OCI-LY3 (cell line): ENCODE measurements around the gene TFDP1.

Experiments used
- EZH2phosphoT487 ChIP-seq: fragments of 200-600 bp; shearing (Covaris generic); IDR thresholded peaks from 2 replicates; pipeline ENCODE4 v1.6.1; 2018; ENCODE audit warnings: antibody characterized with exemption, mixed run types, low read depth
- TF ChIP-seq, protein P1 (sequence below): fragments of 200-600, 300-600 bp; sonication (generic); IDR thresholded peaks from 2 replicates; pipeline ENCODE4 v1.5.1; 2014; ENCODE audit warnings: antibody characterized with exemption, low read length, low read depth

DNA sequence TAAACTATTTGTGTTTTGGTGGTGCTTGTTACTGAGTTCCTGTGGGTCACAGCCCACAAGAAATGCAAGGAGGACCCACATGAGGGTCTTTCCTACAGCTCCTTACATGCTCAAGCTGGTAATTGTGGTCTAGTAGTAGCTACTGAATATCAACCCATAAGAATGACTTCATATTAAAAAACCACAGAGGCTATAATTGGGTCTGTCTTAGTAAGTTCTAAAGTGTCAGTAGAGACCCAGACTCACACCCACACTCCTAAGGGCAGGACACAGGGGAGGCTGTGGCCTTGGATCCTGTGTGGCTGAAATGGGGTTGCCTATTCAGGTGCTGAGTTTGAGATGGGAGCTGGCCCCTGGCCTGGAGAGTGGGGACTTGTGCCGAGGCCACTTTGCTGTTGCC is 19.6 kb downstream of the TFDP1 start:
- TF ChIP-seq, protein P1, sequence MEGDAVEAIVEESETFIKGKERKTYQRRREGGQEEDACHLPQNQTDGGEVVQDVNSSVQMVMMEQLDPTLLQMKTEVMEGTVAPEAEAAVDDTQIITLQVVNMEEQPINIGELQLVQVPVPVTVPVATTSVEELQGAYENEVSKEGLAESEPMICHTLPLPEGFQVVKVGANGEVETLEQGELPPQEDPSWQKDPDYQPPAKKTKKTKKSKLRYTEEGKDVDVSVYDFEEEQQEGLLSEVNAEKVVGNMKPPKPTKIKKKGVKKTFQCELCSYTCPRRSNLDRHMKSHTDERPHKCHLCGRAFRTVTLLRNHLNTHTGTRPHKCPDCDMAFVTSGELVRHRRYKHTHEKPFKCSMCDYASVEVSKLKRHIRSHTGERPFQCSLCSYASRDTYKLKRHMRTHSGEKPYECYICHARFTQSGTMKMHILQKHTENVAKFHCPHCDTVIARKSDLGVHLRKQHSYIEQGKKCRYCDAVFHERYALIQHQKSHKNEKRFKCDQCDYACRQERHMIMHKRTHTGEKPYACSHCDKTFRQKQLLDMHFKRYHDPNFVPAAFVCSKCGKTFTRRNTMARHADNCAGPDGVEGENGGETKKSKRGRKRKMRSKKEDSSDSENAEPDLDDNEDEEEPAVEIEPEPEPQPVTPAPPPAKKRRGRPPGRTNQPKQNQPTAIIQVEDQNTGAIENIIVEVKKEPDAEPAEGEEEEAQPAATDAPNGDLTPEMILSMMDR: no peak
- TF ChIP-seq EZH2phosphoT487: no peak
